Umbilical cord (tissue), 2 donors: Measurements from ENCODE around the gene TPST1. TPM values are rescaled to one million over a fixed set of nuclear protein-coding genes. Genes with fewer than 3 reads are reported as not detected.
"Not testable (repeated sequence)": the region's sequence is repeated elsewhere in the genome, so short reads cannot be mapped to it uniquely, and the experiment has no call there.

Experiments
- DNase-seq: peaks from one replicate; pipeline ENCODE4 v3.0.0-alpha.2; 2015; ENCODE audit warnings: low spot score
- total RNA-seq: library from RNA; depleted of rRNA; stranded (reverse); fragments of >200 nt; gene quantifications from one replicate; pipeline ENCODE4 v1.2.3, GENCODE V29; 2014; ENCODE audit warnings: low replicate concordance; ENCODE audit not compliant: insufficient read depth

Gene TPST1
- total RNA-seq, 1 donor from 2014 or later, result 88.1 TPM

DNA sequence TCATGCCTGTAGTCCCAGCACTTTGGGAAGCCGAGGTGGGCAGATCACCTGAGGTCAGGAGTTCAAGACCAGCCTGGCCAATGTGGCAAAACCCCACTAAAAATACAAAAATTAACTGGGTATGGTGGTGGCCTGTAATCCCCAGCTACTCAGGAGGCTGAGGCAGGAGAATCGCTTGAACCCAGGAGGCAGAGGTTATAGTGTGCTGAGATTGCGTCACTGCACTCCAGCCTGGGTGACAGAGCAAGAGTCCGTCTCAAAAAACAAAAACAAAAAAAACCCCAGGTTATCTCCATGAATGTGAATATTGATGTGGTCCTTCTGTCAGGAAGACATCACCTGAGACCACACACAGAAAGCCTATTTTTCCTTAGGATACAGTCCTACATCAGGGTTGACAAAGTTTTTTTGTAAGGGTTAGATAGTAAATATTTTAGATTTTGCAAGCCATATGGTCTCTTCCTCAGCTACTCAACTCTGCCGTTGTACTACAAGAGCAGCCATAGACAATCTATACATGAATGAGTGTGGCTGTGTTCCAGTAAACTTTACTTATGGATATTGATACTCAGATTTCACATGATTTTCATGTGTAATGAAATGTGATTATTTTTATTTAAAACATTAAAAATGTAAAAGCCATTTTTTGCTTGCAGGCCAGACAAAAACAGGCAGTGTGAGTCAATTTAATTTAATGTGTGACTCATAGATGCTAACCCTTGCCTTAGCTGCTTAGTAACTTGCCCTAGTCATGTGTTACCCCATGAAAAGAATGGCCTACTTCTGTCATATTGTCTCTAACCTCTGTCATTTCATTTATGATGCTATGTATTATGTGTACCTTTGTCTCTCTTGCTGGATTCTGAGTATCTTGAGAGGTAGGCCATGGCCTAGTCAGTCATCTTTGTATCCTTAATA lies 78.1 kb downstream of the TPST1 start:
- DNase-seq, result no peak

- DNase-seq, result peak; percentile 40
Observed at GRCh38 chr7:66296001-66296521, 90.9 kb downstream of the TPST1 start.

DNA sequence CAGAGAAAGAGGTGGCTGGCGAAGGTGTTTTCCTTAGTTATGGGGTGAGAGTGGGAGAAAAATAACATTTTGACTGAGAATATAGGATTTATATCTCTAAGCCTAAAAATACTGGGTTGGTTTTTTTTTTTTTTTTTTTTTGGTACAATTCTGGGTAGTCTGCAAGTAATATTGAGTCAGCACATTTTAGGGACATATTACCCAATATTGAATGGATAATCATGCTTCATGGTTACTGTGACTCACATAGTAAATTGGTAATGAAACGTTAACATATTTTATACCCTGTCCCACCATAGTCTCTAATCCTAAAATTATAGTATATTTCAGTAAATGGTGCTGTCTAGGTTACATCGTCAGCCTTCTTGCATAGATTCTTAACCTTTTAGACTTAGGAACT lies 91.4 kb downstream of the TPST1 start:
- DNase-seq, result no peak

GRCh38 chr7:66297579-66297978 lies 92.4 kb downstream of the TPST1 start:
- DNase-seq, result no peak

GRCh38 chr7:66301249-66301648 lies 96.1 kb downstream of the TPST1 start:
- no peak for DNase-seq

GRCh38 chr7:66301737-66302136 lies 96.6 kb downstream of the TPST1 start:
- no peak for DNase-seq

- DNase-seq, result no peak
Observed at GRCh38 chr7:66303454-66304155, 98.5 kb downstream of the TPST1 start.

GRCh38 chr7:66304536-66304935 lies 99.4 kb downstream of the TPST1 start:
- DNase-seq, result peak; percentile 75

DNA sequence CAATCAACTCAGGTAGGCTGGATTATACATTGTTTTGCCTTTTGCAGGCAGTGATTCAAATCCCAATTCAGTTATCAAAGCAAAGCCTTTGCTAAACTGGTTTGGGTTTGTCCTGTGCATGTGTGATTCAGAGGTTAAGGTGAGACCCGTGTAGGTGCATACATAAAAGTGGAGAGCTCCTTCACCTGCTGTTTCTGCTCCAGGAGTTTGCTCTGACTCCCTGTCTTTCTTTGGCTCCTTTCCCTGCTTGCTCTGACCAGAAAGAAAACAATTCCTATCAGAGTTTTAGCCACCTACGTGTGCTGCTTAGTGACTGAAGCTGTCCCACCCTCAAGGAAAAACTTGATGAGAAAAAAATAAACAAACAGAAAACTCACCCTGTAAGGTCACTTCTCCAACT lies 101.1 kb downstream of the TPST1 start:
- DNase-seq, result no peak

GRCh38 chr7:66307591-66308215 lies 102.6 kb downstream of the TPST1 start:
- DNase-seq, result no peak

- DNase-seq, result no peak
Observed at GRCh38 chr7:66308411-66308810, 103.3 kb downstream of the TPST1 start.

DNA sequence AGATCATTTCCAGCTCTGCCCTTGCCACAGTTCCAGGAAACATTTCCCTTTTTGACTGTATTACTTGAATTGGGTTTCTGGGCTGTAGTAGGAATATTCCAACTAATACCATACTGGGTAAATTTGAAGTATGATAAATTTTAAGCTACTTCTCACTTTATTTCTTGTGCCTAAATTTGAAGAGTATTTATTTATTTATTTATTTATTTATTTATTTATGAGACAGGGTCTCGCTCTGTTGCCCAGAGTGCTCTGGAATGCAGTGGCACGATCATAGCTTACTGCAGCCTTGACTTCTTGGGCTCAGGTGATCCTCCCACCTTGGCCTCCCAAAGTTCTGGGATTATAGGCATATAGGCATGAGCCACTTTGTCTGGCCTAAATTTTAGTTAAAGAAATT lies 105.5 kb downstream of the TPST1 start:
- no peak for DNase-seq

DNA sequence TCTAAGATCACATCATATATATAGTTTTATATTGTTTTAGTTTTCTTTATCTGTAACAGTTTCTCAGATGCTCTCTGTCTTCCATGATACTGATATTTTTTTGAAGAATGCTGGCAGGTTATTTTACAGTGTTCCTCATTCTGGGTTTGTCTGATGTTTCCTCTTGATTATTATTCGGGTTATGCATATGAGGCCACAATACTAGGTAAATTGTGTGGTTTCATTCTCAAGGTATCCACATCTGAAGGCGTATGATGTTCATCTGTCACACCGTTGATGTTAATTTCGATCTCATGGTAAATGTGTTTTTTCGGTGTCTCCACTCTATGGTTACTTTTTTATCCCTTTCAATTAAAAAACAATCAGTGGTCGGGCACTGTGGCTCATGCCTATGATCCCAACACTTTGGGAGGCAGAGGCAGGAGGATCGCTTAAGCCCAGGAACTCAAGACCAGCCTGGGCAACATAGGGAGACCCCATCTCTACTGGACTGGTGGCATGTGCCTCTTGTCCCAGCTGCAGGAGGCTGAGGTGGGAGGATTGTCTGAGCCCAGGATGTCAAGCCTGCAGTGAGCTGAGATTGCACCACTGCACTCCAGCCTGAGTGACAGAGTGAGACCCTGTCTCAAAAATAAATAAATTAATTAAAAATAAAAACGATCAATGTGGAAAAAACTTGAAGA lies 108.9 kb downstream of the TPST1 start:
- no peak for DNase-seq

DNA sequence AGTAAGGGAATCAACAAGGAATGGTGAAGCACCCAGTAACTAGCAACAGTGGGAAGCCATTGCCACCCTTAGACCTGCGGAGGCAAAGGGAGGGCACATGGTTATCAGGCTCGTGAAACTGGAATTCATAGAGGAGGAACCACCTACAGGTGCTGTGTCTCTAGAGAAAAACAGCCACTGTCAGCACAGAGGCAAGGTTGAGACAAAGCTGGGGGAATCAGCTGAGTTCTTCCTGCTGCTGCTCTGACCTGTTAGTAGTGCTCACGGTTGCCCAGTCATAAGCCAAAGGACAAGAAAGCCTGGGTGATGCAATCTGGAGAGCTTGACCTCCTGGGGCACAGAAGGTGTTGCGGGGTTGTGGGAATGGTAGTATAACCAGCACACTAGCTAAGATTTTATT lies 110.1 kb downstream of the TPST1 start:
- DNase-seq, result no peak

- DNase-seq, result no peak
Observed at GRCh38 chr7:66319407-66319979, 114.4 kb downstream of the TPST1 start.

GRCh38 chr7:66321283-66321682 lies 116.1 kb downstream of the TPST1 start:
- peak; percentile 23 for DNase-seq

- no peak for DNase-seq
Observed at GRCh38 chr7:66323114-66323796, 118.1 kb downstream of the TPST1 start.

- not testable (repeated sequence) for DNase-seq
Observed at GRCh38 chr7:66324985-66325384, 119.9 kb downstream of the TPST1 start.

DNA sequence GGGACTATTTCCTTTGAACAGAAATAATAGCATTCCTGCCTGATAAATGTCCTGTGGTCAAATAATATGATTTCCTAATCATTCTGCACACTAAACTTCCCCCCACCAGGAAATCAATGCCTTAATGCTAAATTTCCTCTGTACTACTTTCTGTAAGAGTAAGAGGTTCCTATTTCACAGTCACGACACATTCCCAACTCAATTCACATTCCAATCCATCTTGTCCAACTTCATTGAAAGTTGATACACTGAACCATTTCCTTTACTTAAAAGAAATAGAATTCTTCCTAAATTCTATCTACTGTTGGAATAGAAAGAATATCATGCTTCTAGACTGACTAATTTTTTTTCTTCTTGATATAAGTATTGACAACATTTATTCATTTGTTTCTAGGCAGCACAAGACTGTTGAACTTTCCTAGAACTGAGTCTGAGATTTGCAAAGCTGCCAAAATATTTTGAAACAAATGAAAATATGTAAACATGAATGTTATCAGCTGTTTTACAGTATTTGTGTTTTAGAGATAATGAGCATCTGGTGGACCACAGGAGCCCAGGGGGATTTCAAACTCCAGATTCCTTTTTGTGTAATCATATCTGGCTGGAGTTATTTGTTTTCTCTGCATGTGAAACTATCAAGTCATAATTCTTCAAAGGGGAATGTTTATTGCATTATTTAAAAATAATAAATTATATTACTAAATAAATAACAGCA lies 121.5 kb downstream of the TPST1 start:
- DNase-seq, result peak; percentile 75

DNA sequence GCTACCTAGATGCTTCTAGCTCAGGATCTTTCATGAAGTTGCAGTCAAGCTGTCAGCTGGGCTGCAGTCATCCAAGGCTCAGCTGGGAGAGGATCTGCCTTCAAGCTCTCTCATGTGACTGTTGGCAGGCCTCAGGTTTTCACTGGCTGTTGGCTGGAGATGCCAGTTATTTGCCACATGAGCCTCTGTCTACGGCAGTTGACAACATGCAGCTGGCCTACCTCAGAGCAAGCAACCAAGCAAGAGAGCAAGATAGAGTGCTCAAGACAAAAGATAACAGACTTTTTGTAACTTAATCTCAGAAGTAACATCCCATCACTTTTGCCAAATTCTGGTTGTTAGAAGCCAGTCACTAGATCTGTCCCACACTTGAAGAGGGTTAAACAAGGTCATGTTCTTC lies 125.8 kb downstream of the TPST1 start:
- peak; percentile 81 for DNase-seq
